ENCODE results near the gene OCA2.

DNA sequence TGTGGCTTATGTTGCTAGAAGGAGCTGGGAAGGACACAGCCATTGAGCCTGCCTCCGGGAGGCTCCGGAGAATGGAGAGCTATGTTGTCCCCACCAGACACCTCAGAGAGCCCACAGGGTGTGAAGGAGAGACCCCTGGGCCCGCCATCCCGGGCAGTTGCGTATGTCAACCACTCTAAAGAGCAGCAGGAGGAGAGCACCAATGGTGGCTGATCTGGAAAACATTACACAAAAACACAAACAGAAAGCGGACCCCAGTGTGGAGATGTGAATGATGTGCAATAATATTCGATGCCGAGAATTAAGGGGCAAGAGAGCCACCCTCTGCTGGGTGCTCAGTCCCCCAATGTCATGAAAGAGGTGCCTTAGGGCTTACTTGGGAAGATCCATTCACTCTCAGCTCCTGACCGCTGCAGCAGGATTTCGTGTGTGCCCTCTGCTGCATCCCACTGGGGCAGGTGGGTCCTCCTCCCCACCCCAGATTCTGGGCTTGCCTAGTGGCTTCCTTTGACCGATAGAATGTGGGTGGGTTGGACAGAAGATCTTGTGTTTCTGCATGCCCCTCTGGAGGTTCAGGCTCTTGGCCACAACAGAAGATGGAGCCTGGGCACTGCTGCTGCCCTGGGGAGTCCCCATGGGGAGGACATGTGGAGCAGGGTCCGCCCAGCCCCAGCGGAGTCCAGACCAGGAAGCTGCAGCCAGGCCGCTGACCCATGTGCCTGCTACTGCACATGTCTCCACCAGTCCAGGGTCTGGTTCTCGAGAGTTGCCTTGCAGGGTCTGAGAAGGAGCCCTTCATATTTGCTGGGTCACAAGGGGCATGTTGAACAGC, 245.3 kb downstream of the OCA2 start:
- TF ChIP-seq SMAD1 (CRISPR knock-in tag; IDR thresholded peaks at IDR 0.05; ENCODE audit: borderline replicate concordance, low read depth) (no peak), RARG (CRISPR knock-in tag; IDR thresholded peaks at IDR 0.05; ENCODE audit: low read depth) (no peak), DNMT1 (CRISPR knock-in tag; IDR thresholded peaks at IDR 0.05) (no peak), EED (CRISPR knock-in tag; IDR thresholded peaks at IDR 0.05) (no peak), NBN (conservative IDR thresholded peaks at IDR 0.05) (no peak)
- TF ChIP-seq, protein P1, sequence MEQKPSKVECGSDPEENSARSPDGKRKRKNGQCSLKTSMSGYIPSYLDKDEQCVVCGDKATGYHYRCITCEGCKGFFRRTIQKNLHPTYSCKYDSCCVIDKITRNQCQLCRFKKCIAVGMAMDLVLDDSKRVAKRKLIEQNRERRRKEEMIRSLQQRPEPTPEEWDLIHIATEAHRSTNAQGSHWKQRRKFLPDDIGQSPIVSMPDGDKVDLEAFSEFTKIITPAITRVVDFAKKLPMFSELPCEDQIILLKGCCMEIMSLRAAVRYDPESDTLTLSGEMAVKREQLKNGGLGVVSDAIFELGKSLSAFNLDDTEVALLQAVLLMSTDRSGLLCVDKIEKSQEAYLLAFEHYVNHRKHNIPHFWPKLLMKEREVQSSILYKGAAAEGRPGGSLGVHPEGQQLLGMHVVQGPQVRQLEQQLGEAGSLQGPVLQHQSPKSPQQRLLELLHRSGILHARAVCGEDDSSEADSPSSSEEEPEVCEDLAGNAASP (CRISPR knock-in tag; IDR thresholded peaks at IDR 0.05; ENCODE audit: borderline replicate concordance), result no peak
- TF ChIP-seq, protein P2, sequence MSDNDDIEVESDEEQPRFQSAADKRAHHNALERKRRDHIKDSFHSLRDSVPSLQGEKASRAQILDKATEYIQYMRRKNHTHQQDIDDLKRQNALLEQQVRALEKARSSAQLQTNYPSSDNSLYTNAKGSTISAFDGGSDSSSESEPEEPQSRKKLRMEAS (IDR thresholded peaks at IDR 0.05), result no peak
- TF ChIP-seq, protein P3, sequence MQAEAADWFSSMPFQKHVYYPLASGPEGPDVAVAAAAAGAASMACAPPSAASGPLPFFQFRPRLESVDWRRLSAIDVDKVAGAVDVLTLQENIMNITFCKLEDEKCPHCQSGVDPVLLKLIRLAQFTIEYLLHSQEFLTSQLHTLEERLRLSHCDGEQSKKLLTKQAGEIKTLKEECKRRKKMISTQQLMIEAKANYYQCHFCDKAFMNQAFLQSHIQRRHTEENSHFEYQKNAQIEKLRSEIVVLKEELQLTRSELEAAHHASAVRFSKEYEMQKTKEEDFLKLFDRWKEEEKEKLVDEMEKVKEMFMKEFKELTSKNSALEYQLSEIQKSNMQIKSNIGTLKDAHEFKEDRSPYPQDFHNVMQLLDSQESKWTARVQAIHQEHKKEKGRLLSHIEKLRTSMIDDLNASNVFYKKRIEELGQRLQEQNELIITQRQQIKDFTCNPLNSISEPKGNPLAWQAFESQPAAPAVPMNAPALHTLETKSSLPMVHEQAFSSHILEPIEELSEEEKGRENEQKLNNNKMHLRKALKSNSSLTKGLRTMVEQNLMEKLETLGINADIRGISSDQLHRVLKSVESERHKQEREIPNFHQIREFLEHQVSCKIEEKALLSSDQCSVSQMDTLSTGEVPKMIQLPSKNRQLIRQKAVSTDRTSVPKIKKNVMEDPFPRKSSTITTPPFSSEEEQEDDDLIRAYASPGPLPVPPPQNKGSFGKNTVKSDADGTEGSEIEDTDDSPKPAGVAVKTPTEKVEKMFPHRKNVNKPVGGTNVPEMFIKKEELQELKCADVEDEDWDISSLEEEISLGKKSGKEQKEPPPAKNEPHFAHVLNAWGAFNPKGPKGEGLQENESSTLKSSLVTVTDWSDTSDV (CRISPR knock-in tag; IDR thresholded peaks at IDR 0.05), result no peak

Data from HepG2 (cell line).